Hematopoietic multipotent progenitor cell treated with erythropoietin and hydrocortisone succinate and interleukin-3 and kit ligand, for 17 days (in vitro differentiated cells): Measurements from ENCODE around the gene CACFD1.

Experiments used
- DNase-seq: peaks from one replicate; pipeline ENCODE4 v3.0.0-alpha.2; 2015; ENCODE audit warnings: low spot score

Gene CACFD1

DNA sequence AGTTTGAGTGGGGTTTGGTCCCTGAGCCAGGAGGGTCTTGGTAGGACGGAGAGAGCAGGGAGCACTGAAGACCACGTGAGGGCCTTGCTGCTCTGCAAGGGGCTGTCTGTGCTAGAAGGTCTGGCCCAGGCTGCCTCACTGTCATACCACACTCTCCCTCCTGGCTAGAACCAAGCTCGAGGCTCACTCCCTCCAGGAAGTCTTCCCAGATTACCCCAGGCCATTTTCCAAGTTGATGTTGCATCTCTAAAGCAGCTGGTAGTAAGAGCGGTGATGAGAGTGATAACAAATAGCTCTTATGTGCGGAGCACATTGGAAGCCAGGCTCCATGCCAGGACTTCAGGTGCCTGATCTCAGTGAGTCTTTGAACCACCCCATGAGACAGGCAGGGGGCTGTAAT, 58.4 kb downstream of the CACFD1 start:
- DNase-seq: no peak

DNA sequence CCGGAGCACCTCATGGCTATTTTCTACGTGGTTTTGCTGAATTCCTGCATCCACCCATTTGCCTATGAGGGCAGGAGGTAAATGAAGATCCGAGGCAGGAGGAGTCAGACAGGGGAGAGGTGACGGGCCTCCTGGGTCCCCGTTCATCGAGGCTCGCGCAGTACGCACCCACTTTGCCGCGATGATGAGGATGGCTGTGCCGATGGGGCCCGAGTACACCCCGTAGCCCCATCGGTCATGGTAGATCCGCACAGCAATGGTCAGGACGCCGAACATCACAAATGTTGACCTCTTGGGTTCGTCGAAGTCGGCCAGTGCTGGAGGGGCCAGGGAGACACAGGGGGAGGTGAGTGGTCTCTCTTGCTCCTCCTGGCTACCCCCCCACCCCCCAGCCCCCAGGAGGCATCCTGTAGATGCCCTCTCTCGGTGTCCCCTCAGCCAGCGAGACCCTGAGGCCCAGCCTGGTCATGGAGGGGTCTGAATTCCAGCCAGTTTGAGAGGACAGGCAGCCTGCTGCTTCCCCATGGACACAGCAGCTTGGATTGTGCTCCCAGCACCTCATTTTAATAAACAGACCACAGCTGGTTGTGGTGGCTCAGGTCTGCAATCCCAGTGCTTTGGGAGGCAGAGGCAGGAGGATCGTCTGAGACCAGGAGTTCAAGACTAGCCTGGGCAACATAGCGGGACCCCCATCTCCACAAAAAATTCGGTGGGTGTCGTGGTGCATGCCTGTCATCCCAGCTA, 59.1 kb downstream of the CACFD1 start:
- DNase-seq: no peak

DNA sequence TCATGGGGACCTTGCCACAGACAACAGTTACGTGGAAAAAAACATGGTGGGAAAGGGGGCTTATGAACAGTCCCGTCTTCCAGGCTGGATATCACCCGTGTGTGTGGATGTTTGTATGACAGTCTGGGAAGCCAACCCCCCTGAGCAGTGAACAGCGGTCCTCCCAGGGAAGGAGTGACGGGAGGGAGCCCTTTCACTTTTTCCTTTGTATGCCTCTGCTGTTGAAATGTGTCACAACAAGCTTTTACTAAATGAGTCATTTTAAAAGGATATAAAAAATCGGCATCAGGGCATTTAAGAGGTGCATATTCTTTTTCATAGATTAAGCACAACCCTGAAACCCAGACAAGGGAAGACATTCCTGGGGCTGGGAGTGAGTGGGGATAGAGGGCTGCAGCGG, 59.9 kb downstream of the CACFD1 start:
- DNase-seq: no peak

DNA sequence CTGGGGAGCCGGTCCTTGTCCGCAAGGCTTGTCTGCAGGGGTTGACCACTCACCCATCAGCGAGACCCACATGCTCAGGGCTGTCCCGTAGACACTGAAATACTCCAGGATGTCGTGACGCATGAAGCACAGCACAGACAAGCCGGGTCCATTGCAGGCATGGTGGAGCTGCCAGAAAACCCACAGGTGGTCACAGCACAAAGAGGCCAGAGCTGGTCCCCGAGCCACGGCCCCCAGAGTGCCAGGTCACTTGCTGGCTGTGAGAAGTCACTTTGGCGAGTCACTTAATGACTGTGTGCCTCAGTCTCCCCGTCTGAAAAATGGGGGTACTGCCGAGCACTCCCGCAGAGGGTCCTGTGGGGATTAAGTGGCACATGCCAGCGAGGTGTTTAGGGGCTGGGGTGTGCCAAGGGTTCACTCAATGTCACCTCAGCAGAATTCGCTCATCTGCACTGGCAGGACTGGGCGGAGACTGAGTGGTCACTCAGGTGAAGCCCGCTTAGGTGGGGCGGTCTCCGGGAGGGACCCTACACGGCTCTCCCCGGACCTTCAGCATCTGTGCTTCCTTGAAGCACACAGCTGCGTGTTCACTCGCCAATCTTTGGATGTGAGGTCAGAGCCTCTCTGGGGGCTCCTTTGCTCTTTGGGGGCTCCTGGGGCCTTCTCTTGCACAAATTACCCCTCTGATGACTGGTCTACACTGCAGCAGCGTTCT, 60.5 kb downstream of the CACFD1 start:
- no peak for DNase-seq
